ENCODE data around the gene ENGASE.

The ENGASE gene

DNA sequence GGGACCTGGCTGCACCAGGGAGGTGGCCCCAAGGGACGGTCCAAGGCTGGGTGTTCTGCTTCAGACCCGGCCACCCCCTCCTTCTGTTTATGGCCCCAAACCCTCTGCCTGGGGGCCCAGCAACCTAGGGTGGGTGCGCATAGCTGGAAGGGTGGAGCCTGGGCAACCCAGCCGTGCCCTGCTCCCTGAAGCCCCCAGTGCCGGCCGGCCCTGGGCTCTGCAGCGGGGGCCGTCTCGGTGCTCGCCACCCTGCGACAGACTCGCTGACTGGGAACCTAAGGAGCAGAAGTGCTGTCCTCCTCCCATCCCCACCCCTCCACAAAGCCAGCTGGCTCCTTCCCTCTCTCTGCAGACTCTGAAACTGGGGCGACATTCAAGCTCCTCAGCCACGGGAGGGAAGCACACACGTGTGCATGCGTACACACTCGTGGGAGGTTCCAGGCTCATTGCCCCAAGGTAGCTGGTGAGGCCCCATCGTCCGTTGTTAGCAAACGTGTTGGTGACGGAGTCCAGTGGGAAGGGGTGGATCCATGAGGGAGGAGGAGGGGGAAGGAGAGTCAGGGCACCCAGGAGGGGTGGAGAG is 43.4 kb downstream of the ENGASE start:
- no peak for DNase-seq

DNA sequence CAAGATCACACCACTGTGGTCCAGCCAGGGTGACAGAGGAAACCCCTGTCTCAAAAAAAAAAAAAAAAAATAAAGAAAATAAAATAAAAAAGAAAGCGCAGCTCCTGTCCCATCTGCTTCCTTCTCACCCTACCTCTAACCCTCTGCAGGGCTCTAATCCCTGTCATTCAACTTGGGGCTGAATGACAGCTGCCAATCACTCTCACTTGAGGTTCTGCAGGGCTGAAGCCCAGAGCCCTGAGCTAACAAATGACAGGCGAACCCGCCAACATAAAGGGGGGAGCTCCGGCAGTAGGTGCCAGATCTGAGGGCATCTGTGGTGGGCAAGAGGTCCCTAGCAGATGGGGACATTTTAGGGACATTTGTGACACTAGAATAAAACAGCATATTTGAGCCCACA is 44.3 kb downstream of the ENGASE start:
- DNase-seq = no peak

DNA sequence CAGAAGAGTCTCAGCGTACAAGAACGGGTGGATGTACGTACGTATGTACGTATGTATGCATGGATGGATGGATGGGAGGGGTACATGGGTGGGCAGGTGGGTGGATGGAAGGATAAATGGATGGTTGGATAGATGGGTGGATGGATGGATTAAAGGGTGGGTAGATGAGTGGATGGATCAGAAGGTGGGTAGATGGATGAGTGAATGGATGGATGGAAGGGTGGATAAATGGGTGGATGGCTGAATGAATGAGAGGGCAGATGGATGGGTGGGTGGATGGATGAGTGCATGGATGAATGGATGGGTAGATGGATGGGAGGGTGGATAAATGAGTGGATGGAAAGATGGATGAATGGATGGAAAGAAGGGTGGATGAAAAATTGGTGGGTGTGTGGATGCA is 45.6 kb downstream of the ENGASE start:
- no peak for DNase-seq

DNA sequence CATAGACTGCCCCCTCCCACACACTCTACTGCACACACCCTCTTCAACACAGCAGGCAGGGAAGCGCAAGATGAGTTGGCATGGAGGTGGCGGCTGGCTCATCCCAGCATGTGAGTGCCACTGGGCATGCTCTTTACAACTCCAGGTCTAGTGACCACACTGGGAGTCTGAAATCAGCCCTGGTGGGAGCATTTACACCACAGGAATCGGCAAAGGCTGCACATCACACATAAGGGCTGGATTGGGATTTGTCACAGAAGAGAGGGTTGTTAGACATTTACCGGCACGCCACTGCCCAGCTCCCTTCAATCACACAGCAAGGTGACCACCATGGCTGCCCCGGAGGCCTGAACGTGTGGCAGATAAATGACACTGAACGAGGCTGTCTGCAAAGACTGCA is 49.4 kb downstream of the ENGASE start:
- no peak for DNase-seq

DNA sequence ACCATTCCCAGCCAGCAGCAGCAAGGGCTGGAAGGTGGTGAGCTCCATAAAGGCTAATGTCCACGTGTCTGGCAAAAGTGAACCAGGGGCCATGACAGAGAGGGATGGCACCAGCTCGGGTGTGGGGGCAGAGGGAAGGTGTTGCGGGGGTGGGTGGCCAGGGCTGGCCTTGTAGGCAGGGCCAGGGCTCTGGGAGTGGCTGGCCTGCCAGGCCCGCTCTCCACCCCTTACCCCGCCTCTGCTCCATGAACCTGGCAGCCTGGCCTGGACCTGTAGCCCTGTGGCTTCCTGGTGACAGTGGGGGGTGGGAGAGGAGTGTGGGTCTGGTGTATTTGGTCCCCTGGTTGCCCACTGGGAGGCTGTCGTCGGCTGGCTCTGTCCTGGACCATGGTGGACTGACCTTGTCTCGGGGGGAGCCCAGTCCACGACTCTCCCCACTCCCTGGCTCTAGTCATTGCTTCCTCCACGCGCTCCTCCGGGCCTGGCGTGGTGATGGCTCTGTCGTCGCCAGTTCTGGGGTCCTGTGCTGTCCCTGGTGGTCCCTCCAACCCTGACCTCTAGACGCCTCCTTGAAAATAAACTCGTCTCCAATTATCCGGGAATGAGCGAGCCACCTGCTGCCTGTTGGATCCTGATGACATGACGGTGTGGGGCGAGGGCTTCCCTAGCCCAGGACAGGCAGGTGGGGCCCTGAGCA is 50.0 kb downstream of the ENGASE start:
- no peak for DNase-seq

DNA sequence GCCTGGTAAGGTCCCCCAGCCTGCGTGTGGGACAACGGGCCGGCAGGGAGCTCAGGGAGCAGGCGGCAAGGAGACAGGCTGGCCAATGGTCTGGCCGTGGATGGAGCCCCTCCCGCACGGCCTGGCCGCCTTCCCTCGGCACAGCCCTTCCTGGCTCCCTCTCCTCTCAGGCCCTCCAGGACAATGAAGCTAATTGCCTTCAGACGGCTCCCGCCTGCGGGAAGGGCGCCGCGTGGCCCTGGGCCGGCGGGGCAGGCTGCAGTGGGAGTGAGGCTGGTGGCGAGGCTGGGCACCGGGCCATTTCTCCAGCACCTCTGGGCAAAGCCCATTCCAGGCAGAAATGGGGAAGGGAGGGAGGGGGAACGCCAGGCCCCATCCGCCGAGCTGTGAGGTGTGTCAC is 50.9 kb downstream of the ENGASE start:
- DNase-seq = no peak

DNA sequence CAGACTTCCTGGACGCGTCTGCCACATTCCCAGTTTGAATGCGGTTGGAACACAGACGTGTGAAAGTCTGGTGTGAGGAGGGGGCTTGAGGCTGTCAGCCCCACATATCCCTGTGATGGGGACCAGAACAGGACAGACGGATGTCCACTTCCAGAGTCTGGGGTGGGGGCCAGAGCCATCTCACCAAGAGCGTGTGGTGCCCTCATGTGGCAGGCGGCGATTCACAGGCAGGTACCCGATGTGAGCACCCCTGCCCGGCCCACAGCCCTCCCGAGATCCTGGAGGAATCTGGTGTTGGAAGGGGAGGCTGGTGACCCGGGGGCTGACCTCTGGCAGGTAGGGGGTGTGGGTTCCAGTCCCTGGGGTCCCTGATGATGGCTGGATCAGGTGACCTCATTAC is 51.5 kb downstream of the ENGASE start:
- DNase-seq = no peak

DNA sequence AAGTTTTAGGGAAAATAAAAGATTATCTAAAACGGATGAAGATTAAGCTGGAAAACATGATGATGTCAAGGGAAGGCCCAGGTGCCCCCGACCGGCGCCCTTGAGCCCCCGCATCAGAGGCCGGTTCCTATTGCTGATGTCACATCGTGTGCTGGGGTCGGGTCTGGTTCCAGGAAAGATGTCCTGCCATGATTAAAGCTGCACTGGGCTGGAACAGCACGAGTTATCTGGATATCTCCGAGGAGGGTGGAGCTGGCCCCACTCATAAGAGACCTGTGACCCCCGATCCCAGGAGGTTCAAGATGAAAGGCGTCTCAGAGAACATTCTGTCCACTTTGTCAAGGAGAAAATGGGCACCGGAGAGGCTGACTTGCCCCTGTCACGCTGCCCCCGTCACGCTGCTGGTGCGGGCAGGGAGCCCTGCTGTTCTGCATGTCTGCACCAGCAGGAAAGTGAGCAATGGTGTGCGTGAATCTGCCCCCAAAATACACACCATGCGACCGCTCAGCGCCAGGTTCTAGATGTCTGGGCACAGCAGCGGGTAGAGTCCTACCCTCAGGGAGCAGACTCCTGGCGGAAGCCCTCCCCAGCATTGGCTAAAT is 53.0 kb downstream of the ENGASE start:
- DNase-seq = no peak

DNA sequence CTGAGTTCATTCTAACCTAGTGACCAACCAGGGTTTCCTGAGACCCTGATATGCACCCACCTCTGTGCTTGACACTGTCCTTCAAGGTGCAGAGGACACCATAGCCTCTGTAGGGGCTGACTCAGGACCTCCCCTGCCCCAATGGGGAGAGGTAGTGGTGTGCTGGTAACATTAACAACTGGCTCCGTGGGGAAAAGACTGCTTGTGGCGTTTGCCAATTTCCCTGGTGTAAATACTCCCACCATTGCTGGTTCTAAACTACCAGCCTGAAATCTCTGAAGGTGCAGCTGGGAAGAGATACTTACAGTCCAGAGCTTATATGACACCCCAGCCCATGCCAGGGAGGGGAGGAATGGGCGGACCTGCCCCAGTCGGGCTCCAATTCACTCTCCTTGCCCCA is 54.9 kb downstream of the ENGASE start:
- no peak for DNase-seq

DNA sequence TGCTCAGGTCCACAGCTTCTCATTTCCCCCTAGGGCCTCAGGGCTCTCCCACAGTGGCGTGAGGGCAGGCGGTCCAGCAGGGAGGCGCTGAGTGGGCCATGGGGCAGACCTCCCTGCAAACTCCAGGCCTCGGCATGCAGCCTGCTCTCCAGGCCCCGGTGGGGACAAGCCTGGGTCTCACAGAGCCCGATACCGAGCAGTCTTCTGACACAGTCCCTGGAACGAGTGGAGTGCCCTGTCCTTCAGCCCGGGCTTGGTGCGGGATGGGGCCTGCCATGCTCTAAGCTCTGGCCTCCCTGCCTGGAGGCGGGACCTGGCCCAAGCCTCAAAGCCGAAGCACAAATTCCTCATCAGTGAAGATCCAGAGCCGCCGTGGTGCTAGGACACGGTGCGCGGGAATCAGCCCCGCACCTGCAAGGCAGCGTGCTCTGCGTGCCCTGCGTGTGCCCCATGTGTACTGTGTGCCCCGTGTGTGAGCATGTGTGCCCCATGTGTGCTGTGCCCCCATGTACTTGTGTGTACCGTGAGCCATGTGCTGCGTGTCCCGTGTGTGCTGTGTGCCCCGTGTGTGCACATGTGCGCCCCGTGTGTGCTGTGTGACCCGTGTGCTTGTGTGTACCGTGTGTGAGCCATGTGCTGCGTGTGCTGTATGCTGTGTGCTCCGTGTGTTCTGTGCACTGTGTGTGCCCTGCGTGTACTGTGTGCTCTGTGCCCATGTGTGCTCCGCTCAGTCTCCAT is 56.1 kb downstream of the ENGASE start:
- DNase-seq = no peak

DNA sequence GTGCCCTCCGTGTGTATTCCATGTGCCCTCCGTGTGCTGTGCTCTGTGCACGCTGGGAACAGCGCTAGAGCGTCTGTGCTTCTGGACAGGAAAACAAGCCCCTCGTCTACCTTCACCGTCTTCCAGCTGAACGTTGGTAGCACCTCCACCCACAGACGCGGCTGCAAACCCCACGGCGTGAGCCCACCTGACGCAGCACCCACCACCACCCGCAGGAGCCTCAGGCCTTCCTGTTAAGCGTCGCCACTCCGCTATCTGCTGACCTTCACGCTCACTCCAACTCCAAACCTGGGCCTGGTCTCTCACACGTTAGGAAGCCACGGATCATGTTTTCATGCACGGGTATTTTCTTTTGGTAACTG is 56.6 kb downstream of the ENGASE start:
- DNase-seq = no peak

DNA sequence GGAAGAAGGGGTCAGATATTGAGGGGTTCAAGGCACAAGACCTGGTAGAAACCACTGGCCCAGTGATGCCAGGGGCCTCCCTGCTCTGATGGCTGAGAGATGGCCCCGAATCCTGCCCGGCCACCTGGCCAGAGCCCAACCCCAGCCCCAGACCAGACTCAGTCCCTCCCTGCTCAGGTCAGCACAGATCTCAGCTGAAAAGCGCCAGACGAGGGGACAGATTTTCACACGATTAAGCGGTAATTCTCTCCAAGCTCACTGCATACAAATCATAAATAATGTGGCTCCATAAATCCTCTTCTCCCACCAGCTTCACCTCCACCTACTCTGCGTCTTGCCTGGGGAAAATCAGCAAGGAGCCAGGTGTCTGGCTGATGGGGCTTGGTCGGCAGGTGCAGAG is 57.1 kb downstream of the ENGASE start:
- DNase-seq = no peak

DNA sequence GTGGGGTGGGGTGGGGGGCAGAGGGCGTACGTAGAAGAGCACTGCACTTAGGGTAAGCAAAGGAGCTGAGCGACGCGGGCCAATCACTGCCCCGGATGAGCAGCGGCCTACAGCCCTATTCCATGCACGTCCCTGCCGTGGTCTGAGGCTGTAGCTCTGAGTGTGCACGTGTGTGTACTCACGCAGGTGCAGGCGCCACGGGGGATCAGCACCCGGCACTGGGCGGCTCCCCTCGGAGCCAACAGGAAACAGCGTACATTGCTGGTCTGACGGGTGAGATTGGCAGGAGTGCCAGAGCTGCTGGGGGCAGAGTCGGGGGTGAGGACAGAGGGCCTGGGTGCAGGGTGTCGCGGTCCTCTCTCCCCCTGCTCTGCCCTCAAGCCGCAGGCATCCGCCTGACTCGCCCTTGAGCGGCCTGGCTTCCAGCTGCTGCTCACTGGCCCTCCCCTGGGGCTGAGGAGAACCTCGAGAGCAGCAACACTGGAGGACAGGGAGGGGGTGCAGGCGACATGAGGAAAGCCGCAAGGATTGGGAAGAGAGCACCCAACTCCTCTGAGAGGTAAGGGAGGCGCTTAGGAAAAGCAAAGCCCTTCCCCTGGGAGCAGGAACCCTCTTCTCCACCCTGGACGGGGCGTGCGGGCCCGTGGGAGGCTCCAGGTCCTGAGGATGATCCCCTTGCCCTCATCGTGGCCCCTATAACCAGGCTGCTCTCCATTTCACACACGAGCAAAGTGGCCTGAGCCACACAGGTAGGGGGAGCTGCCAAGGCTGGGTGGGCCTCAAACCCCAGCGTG is 57.8 kb downstream of the ENGASE start:
- DNase-seq = no peak

DNA sequence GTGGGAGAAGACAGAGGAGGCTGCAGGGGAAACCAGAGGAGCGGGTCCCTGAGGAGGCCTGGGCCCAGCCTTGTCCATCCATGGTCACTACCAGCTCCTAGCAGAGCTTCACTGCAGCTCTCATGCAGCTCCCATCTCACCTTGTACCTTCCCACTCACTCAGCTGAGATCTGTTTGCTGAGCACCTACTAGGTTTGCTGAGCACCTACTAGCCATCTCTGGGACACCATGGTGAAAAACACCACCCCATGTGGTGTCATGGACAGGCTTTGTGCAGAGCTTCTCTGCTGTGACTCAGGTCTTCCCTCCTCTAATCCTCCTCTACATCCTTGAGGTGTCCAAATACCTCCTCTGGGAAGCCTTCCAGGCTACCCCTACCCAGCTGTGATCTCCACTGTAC is 58.6 kb downstream of the ENGASE start:
- DNase-seq = no peak

DNA sequence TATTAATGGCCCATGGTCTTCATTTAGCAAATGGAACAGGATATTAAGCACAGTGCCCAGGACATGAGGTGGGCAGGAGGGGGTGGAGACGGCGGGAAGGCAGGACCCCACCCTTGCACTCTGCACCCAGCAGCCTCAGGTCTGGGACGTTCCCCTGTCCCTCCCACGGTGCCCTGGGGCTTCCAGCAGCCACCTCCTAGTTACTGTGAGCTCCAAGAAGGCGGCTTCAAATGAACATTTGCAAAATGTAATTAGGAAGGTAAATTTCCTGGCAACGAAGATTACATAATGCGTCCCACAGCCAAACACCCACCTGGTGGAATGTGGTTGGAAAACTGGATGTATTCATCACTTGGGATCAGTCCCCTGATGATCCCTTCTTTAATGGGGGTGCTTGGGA is 59.4 kb downstream of the ENGASE start:
- no peak for DNase-seq

DNA sequence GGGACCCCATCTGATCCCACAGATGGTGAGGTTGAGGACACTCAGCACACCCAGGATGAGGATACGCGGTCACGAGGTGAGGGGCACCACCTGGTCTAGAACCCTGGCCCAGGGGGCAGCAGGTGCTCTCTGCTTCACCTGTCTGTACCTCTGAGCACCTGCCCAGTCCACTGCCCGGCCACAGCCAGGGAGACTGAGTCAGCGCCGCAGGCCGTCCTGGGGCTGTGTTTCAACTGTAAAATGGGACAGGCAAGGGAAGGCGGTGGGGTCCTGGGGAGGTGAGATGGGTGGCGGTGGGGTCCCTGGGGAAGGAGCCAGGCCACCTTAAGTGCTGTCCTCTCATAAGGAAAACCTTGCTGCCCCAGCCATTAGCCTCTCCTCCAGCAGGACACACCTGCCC is 60.4 kb downstream of the ENGASE start:
- no peak for DNase-seq

DNA sequence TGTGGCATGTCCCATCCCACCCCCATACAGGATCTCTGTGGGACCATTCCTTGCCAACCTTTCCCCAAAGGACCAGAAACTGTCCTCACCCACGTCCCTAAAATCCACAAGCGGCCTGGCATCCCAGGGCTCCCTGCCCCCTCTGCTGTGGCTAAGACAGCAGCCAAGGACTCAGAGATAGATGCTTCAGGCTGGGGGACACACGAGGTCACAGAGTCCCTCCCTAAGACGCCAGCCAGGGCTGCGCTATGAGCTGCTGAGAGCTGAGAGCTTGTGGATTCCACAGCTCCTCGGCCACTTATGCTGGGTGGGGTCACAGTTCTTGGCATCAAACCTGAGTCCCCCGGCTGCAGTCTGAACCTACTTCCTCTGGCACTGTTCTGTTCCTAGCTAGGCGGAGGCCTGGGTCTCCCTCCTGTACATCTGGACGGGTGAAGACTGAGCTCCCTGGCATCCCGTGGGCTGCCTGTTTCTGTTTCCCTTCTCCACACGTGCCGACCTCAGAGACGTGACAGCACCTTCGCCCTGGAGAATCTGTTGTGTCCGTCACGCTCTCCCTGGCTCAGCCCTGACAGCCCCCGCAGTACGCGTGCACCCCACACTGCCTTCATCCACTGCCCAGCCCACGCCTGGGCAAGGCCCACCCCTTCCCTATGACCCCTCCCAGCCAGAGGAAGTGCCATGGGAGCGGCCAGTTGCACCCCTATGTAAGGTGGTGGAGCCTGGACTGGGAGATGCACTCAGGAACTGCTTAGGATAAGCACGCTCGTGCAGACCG is 61.2 kb downstream of the ENGASE start:
- DNase-seq = no peak
